Type B pancreatic cell (in vitro differentiated cells): Measurements from ENCODE around the gene PPP4R3B. TPM values are rescaled to one million over a fixed set of nuclear protein-coding genes. Genes with fewer than 3 reads are reported as not detected.

ENCODE experiments used
- DNase-seq: peaks from one replicate; pipeline ENCODE4 v3.0.0; 2021; ENCODE audit warnings: mixed read lengths; ENCODE audit not compliant: unreplicated experiment; ENCODE audit errors: extremely low spot score
- H3K27ac Mint-ChIP-seq: 2 replicates; pipeline ENCODE4 v1.8.0; 2021; ENCODE audit warnings: mild to moderate bottlenecking, mixed read lengths
- H3K27me3 Mint-ChIP-seq: 2 replicates; pipeline ENCODE4 v1.8.0; 2021; ENCODE audit warnings: mixed read lengths
- H3K36me3 Mint-ChIP-seq: 2 replicates; pipeline ENCODE4 v1.8.0; 2021; ENCODE audit warnings: mixed read lengths
- H3K4me1 Mint-ChIP-seq: one replicate; pipeline ENCODE4 v1.8.0; 2021; ENCODE audit warnings: mixed read lengths; ENCODE audit not compliant: unreplicated experiment
- H3K4me3 Mint-ChIP-seq: 2 replicates; pipeline ENCODE4 v1.8.0; 2021; ENCODE audit warnings: mild to moderate bottlenecking, mixed read lengths
- H3K9me3 Mint-ChIP-seq: 2 replicates; pipeline ENCODE4 v1.8.0; 2021; ENCODE audit warnings: mixed read lengths
- total RNA-seq: library from RNA; stranded (reverse); gene quantifications from 2 replicates; pipeline ENCODE4 v1.2.1, GENCODE V29; 2021; ENCODE audit warnings: low replicate concordance
- TF ChIP-seq, protein P1 (sequence below): fragments of 200-600 bp; sonication (generic); conservative IDR thresholded peaks from 2 replicates; pipeline ENCODE4 v1.5.0; 2021; ENCODE audit warnings: antibody characterized with exemption, mild to moderate bottlenecking

PPP4R3B gene
- total RNA-seq, 1 donor from 2014 or later = 59.4 TPM

GRCh38 chr2:55498582-55498981 is 118.8 kb downstream of the PPP4R3B start:
- no peaks in the 10 kb centered on the region for H3K4me1 Mint-ChIP-seq
- H3K9me3 Mint-ChIP-seq = no peaks in the 10 kb centered on the region
- H3K4me3 Mint-ChIP-seq = no peak overlapping the region
- DNase-seq = no peak
- TF ChIP-seq, protein P1, sequence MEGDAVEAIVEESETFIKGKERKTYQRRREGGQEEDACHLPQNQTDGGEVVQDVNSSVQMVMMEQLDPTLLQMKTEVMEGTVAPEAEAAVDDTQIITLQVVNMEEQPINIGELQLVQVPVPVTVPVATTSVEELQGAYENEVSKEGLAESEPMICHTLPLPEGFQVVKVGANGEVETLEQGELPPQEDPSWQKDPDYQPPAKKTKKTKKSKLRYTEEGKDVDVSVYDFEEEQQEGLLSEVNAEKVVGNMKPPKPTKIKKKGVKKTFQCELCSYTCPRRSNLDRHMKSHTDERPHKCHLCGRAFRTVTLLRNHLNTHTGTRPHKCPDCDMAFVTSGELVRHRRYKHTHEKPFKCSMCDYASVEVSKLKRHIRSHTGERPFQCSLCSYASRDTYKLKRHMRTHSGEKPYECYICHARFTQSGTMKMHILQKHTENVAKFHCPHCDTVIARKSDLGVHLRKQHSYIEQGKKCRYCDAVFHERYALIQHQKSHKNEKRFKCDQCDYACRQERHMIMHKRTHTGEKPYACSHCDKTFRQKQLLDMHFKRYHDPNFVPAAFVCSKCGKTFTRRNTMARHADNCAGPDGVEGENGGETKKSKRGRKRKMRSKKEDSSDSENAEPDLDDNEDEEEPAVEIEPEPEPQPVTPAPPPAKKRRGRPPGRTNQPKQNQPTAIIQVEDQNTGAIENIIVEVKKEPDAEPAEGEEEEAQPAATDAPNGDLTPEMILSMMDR = no peak
- no peak overlapping the region for H3K27ac Mint-ChIP-seq
- no peaks in the 10 kb centered on the region for H3K36me3 Mint-ChIP-seq
- H3K27me3 Mint-ChIP-seq = no peaks in the 10 kb centered on the region

Other genes starting within 250 kb of the PPP4R3B start
- gene CCDC88A, start 197.8 kb downstream of the PPP4R3B start, total RNA-seq = 9.7 and 70.6 TPM in 2 replicates
- gene CFAP36, start 97.9 kb downstream of the PPP4R3B start, total RNA-seq = 30.6 and 36.1 TPM in 2 replicates
- 21.6 and 29.0 TPM in 2 replicates for gene PNPT1, start 76.2 kb upstream of the PPP4R3B start, total RNA-seq